Measurements from ENCODE around the gene KLRF2.

The KLRF2 gene

DNA sequence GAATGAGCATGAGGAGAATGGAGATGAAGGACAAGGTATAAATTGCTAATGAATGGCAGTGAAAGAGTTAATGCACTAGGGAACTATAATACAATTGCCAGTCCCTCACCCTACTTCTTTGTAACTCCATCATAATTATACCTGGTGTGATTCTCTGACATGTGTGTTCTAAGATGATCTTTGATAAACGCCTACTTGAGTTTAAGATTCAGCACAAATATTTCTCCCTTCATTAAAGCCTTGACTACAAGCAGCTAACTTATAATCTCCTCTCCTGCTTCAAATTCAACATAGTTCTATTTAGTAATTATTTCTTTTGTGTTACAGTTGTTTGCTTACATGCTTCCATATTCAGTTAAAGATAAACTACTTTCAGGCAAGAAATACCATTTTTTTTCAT lies 60.5 kb downstream of the KLRF2 start:
- no peak for ATAC-seq

DNA sequence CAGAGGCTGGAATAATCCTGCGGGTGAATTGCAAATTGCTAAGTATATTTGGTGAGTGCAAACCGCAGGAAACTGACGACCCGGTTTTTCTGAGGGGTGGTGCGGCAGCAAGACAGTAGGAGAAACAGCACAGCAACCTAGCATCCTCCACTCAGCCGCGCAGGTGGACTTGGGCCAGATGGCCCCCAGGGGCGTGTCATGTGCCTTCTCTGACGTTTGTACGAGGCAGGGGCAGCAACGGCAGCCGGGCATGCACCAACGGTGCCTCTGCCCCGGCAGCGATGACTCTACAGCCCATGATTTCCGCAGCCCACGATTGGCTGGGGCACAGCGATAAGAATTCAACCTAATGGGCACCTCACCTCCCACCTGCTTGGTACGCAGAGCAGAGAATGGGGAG lies 62.0 kb downstream of the KLRF2 start:
- peak; percentile 28 to 58 for ATAC-seq

DNA sequence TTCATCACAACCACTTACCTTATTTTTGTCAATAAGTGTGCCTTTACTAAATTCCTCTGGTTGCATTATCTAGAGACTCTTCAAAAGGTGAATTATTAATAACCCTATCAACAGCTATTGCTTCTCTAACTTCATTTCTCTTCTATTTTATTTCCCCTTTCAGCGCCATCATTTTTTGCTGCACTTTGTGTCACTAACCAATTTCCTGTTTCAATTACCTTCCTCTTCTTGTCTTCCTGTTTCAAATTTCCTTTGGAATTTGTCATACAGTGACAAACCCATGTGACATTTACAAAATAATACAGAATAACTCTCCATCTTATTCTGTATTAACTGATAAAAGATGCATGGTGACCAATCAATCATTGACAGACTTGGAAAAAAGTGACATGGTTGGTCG lies 63.1 kb downstream of the KLRF2 start:
- no peak for ATAC-seq
